Measurements from ENCODE around the gene SCAPER. TPM values are rescaled to one million over a fixed set of nuclear protein-coding genes. Genes with fewer than 3 reads are reported as not detected.
"Not testable (repeated sequence)": the region's sequence is repeated elsewhere in the genome, so short reads cannot be mapped to it uniquely, and the experiment has no call there.

The SCAPER gene
- total RNA-seq, 1 experiment from 2014 or later, result 15.3 TPM

DNA sequence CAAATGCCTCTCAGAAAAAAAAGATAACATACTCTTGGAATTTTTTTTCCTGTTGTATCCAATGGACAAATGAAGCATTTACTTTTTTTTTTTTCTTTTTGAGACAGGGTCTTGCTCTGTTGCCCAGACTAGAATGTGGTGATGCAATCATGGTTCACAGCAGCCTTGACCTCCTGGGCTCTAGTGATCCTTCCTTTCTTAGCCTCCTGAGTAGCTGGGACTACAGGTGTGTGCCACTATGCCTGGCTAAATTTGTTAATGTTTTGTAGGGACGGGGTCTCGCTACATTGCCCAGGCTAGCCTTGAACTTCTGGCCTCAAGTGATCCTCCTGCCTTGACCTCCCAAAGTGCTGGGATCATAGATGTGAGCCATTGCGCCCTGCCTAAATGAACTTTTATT lies 401.3 kb downstream of the SCAPER start:
- H3K4me3 ChIP-seq (ENCODE audit: low read depth in 2 of 2, low read length in 2 of 2), result no peak overlapping the region
- ATAC-seq (no peak), DNase-seq (ENCODE audit: low read depth, low spot score) (no peak)
- H3K27me3 ChIP-seq (ENCODE audit: control insufficient read depth, insufficient read depth, low read length), result no peaks in the 10 kb centered on the region
- BruUV-seq (replicated peaks), result no TSS peak
- in situ Hi-C loops (cut with HindIII; ENCODE audit: low pct_unique_long_range_greater_than_20kb, low sequenced_read_pairs), result no loop called here
- H3K27ac ChIP-seq (ENCODE audit: low read length), result no peak overlapping the region
- POLR2A ChIA-PET, result no interaction called here
- TF ChIP-seq SIN3A (IDR thresholded peaks at IDR 0.05; ENCODE audit: borderline replicate concordance, insufficient read depth, low read depth, low read length), result no peak
- H3K36me3 ChIP-seq (ENCODE audit: control insufficient read depth, insufficient read depth, low read length), result no peaks in the 10 kb centered on the region
- intact Hi-C loops (cut with micrococcal nuclease; ENCODE audit: unreplicated experiment), result no loop called here
- no peaks in the 10 kb centered on the region for H3K4me1 ChIP-seq (ENCODE audit: control insufficient read depth, insufficient read depth, low read length)
- no peaks in the 10 kb centered on the region for H3K9me3 ChIP-seq (ENCODE audit: control insufficient read depth, insufficient read depth, low read depth, low read length)
- CTCF ChIA-PET, result no interaction called here

DNA sequence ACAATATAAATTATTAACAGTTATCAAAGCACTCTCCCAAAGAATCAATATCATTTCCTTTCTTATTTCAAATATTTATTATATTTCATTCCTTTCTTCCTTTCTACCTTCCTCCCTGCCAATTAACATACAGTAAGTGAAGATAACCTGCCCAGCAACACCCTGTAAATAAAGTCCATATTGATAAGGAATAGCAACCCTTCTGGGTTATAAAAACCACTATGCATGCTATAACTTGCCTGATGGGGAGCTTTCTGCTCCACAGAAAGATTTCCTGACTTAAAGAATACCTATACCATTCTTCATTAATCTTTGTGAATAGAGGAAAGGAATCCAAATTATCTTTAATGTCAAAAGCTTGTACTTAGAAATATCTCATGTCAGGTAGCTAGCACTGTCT lies 402.0 kb downstream of the SCAPER start:
- in situ Hi-C loops (cut with HindIII; ENCODE audit: low pct_unique_long_range_greater_than_20kb, low sequenced_read_pairs), result no loop called here
- Histone ChIP-seq H3K9me3 (ENCODE audit: control insufficient read depth, insufficient read depth, low read depth, low read length) (no peaks in the 10 kb centered on the region), H3K36me3 (ENCODE audit: control insufficient read depth, insufficient read depth, low read length) (no peaks in the 10 kb centered on the region), H3K4me1 (ENCODE audit: control insufficient read depth, insufficient read depth, low read length) (no peaks in the 10 kb centered on the region), H3K27ac (ENCODE audit: low read length) (no peak overlapping the region), H3K4me3 (ENCODE audit: low read depth in 2 of 2, low read length in 2 of 2) (no peak overlapping the region), H3K27me3 (ENCODE audit: control insufficient read depth, insufficient read depth, low read length) (no peaks in the 10 kb centered on the region)
- intact Hi-C loops (cut with micrococcal nuclease; ENCODE audit: unreplicated experiment), result no loop called here
- TF ChIP-seq SIN3A (IDR thresholded peaks at IDR 0.05; ENCODE audit: borderline replicate concordance, insufficient read depth, low read depth, low read length) (no peak), POLR2AphosphoS5 (IDR thresholded peaks at IDR 0.05; ENCODE audit: low read depth, low read length) (no peak), TCF7L2 (IDR thresholded peaks at IDR 0.05; ENCODE audit: low read depth, low read length) (no peak)
- TF ChIP-seq, protein P1, sequence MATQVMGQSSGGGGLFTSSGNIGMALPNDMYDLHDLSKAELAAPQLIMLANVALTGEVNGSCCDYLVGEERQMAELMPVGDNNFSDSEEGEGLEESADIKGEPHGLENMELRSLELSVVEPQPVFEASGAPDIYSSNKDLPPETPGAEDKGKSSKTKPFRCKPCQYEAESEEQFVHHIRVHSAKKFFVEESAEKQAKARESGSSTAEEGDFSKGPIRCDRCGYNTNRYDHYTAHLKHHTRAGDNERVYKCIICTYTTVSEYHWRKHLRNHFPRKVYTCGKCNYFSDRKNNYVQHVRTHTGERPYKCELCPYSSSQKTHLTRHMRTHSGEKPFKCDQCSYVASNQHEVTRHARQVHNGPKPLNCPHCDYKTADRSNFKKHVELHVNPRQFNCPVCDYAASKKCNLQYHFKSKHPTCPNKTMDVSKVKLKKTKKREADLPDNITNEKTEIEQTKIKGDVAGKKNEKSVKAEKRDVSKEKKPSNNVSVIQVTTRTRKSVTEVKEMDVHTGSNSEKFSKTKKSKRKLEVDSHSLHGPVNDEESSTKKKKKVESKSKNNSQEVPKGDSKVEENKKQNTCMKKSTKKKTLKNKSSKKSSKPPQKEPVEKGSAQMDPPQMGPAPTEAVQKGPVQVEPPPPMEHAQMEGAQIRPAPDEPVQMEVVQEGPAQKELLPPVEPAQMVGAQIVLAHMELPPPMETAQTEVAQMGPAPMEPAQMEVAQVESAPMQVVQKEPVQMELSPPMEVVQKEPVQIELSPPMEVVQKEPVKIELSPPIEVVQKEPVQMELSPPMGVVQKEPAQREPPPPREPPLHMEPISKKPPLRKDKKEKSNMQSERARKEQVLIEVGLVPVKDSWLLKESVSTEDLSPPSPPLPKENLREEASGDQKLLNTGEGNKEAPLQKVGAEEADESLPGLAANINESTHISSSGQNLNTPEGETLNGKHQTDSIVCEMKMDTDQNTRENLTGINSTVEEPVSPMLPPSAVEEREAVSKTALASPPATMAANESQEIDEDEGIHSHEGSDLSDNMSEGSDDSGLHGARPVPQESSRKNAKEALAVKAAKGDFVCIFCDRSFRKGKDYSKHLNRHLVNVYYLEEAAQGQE (IDR thresholded peaks at IDR 0.05; ENCODE audit: insufficient read depth in 1 of 2, low read depth in 2 of 2, low read length in 1 of 2), result no peak
- TF ChIP-seq, protein P2, sequence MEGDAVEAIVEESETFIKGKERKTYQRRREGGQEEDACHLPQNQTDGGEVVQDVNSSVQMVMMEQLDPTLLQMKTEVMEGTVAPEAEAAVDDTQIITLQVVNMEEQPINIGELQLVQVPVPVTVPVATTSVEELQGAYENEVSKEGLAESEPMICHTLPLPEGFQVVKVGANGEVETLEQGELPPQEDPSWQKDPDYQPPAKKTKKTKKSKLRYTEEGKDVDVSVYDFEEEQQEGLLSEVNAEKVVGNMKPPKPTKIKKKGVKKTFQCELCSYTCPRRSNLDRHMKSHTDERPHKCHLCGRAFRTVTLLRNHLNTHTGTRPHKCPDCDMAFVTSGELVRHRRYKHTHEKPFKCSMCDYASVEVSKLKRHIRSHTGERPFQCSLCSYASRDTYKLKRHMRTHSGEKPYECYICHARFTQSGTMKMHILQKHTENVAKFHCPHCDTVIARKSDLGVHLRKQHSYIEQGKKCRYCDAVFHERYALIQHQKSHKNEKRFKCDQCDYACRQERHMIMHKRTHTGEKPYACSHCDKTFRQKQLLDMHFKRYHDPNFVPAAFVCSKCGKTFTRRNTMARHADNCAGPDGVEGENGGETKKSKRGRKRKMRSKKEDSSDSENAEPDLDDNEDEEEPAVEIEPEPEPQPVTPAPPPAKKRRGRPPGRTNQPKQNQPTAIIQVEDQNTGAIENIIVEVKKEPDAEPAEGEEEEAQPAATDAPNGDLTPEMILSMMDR (IDR thresholded peaks at IDR 0.05), result no peak
- DNase-seq (ENCODE audit: low read depth, low spot score), result no peak
- ChIA-PET CTCF (no interaction called here), POLR2A (no interaction called here)
- no peak for ATAC-seq
- no TSS peak for BruUV-seq (replicated peaks)

DNA sequence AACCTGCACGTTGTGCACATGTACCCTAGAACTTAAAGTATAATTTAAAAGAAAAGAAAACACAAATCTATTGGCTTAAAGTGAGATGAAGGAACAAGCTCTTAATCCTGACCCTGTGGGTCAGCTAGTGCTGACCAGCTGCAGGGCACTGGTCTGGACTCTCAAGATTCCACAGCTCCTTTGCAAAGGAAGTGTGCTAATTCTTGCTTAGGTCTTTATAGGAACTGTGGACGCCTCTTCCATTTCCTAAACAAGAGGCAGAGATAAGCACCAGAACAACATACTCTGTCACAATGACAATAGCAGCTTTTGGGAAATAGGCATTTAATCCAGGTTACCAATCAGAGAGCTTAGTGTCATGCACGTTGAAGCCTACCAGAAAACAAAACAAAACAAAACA lies 402.5 kb downstream of the SCAPER start:
- H3K27ac ChIP-seq (ENCODE audit: low read length), result no peak overlapping the region
- no peaks in the 10 kb centered on the region for H3K27me3 ChIP-seq (ENCODE audit: control insufficient read depth, insufficient read depth, low read length)
- ATAC-seq, result no peak
- intact Hi-C loops (cut with micrococcal nuclease; ENCODE audit: unreplicated experiment) (no loop called here), in situ Hi-C loops (cut with HindIII; ENCODE audit: low pct_unique_long_range_greater_than_20kb, low sequenced_read_pairs) (no loop called here)
- ChIA-PET CTCF (no interaction called here), POLR2A (no interaction called here)
- H3K4me1 ChIP-seq (ENCODE audit: control insufficient read depth, insufficient read depth, low read length), result no peaks in the 10 kb centered on the region
- no peaks in the 10 kb centered on the region for H3K36me3 ChIP-seq (ENCODE audit: control insufficient read depth, insufficient read depth, low read length)
- TF ChIP-seq SIN3A (IDR thresholded peaks at IDR 0.05; ENCODE audit: borderline replicate concordance, insufficient read depth, low read depth, low read length), result no peak
- TF ChIP-seq TCF7L2 (IDR thresholded peaks at IDR 0.05; ENCODE audit: low read depth, low read length), result no peak
- TF ChIP-seq POLR2AphosphoS5 (IDR thresholded peaks at IDR 0.05; ENCODE audit: low read depth, low read length), result no peak
- TF ChIP-seq, protein P1 (IDR thresholded peaks at IDR 0.05; ENCODE audit: insufficient read depth in 1 of 2, low read depth in 2 of 2, low read length in 1 of 2), result no peak
- TF ChIP-seq, protein P2 (IDR thresholded peaks at IDR 0.05), result no peak
- no peaks in the 10 kb centered on the region for H3K9me3 ChIP-seq (ENCODE audit: control insufficient read depth, insufficient read depth, low read depth, low read length)
- no peak for DNase-seq (ENCODE audit: low read depth, low spot score)
- BruUV-seq (replicated peaks), result no TSS peak
- no peak overlapping the region for H3K4me3 ChIP-seq (ENCODE audit: low read depth in 2 of 2, low read length in 2 of 2)

DNA sequence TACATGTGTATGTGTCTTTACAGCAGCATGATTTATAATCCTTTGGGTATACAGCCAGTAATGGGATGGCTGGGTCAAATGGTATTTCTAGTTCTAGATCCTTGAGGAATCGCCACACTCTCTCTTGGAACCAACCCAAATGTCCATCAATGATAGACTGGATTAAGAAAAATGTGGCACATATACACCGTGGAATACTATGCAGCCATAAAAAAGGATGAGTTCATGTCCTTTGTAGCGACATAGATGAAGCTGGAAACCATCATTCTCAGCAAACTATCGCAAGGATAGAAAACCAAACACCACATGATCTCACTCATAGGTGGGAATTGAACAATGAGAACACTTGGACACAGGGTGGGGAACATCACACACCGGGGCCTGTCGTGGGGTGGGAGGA lies 403.0 kb downstream of the SCAPER start:
- H3K27me3 ChIP-seq (ENCODE audit: control insufficient read depth, insufficient read depth, low read length); H3K36me3 ChIP-seq (ENCODE audit: control insufficient read depth, insufficient read depth, low read length); H3K27ac ChIP-seq (ENCODE audit: low read length); H3K4me3 ChIP-seq (ENCODE audit: low read depth in 2 of 2, low read length in 2 of 2); H3K4me1 ChIP-seq (ENCODE audit: control insufficient read depth, insufficient read depth, low read length); intact Hi-C loops (cut with micrococcal nuclease; ENCODE audit: unreplicated experiment); BruUV-seq (replicated peaks); H3K9me3 ChIP-seq (ENCODE audit: control insufficient read depth, insufficient read depth, low read depth, low read length); POLR2A ChIA-PET; CTCF ChIA-PET; DNase-seq (ENCODE audit: low read depth, low spot score); ATAC-seq; in situ Hi-C loops (cut with HindIII; ENCODE audit: low pct_unique_long_range_greater_than_20kb, low sequenced_read_pairs): not testable (repeated sequence)
